ENCODE results near the gene TTYH2. TPM values are rescaled to one million over a fixed set of nuclear protein-coding genes. Genes with fewer than 3 reads are reported as not detected.

TTYH2 gene
- total and polyA plus RNA-seq, 10 of the 15 experiments (the other 5 are each of a cell fraction or from before 2014, with no cell fraction given): 0.26 to 25.2 (median 6.6) TPM

DNA sequence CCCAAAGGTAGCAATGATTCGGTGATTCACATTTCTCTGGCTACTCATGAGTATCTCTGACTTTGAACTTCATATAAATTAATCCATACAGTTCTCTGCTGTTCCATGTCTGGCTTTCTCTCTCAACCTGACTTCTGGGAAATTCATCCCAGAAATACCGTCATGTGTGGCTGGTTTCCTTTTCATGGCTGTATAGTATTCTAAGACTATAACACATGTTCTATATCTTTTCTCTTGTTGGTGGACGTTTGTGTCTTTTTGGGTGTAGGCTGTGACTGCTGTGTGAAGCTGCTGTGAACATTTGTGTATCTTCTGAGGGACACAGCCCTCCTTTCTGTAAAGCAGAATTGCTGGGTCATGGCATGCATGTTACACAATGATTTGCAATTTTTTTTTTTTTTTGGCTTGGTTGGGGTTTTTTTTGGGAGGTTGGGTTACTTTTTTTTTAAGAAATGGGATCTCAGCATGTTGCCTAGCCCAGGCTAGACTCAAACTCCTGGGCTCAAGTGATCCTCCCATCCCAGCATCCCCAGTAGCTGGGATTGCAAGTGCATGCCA lies 6.3 kb downstream of the TTYH2 start:
- Histone ChIP-seq H3K4me1 (ENCODE audit: control insufficient read depth, insufficient read depth, low read length) (peaks cover 9% of the 10 kb centered on the region), H3K9me3 (replicated peaks; ENCODE audit: control insufficient read depth, insufficient read depth, low read length) (no peaks in the 10 kb centered on the region), H3K79me2 (ENCODE audit: control insufficient read depth, insufficient read depth, low read length) (peaks cover 6% of the 10 kb centered on the region), H3K27me3 (replicated peaks in 1 of 2; ENCODE audit: control insufficient read depth in 2 of 2, insufficient read depth in 2 of 2, low read length in 1 of 2) (no peaks in the 10 kb centered on the region), H3K4me2 (ENCODE audit: control insufficient read depth, insufficient read depth) (no peak overlapping the region), H3K27ac (ENCODE audit: control insufficient read depth, insufficient read depth) (no peak overlapping the region), H3K9ac (ENCODE audit: control insufficient read depth, insufficient read depth, low read length) (no peak overlapping the region), H3K4me3 (no peak overlapping the region), H4K20me1 (ENCODE audit: control insufficient read depth, insufficient read depth) (no peaks in the 10 kb centered on the region), H2AFZ (ENCODE audit: control insufficient read depth, low read depth, low read length) (no peak overlapping the region), H3K36me3 (ENCODE audit: control insufficient read depth in 2 of 2, insufficient read depth in 2 of 2, low read length in 1 of 2) (no peaks in the 10 kb centered on the region; a peak in 1 of 4 replicates)
- no peak for DNase-seq (ENCODE audit: low read depth, low spot score)
- WGBS (ENCODE audit: insufficient coverage, insufficient replicate concordance, low lambda C conversion rate, missing lambda C conversion rate): 60% methylated on average over 3 of the region's 3 CpGs
- TF ChIP-seq, protein P1, sequence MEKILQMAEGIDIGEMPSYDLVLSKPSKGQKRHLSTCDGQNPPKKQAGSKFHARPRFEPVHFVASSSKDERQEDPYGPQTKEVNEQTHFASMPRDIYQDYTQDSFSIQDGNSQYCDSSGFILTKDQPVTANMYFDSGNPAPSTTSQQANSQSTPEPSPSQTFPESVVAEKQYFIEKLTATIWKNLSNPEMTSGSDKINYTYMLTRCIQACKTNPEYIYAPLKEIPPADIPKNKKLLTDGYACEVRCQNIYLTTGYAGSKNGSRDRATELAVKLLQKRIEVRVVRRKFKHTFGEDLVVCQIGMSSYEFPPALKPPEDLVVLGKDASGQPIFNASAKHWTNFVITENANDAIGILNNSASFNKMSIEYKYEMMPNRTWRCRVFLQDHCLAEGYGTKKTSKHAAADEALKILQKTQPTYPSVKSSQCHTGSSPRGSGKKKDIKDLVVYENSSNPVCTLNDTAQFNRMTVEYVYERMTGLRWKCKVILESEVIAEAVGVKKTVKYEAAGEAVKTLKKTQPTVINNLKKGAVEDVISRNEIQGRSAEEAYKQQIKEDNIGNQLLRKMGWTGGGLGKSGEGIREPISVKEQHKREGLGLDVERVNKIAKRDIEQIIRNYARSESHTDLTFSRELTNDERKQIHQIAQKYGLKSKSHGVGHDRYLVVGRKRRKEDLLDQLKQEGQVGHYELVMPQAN (conservative IDR thresholded peaks at IDR 0.05): no peak
- TF ChIP-seq, protein P2, sequence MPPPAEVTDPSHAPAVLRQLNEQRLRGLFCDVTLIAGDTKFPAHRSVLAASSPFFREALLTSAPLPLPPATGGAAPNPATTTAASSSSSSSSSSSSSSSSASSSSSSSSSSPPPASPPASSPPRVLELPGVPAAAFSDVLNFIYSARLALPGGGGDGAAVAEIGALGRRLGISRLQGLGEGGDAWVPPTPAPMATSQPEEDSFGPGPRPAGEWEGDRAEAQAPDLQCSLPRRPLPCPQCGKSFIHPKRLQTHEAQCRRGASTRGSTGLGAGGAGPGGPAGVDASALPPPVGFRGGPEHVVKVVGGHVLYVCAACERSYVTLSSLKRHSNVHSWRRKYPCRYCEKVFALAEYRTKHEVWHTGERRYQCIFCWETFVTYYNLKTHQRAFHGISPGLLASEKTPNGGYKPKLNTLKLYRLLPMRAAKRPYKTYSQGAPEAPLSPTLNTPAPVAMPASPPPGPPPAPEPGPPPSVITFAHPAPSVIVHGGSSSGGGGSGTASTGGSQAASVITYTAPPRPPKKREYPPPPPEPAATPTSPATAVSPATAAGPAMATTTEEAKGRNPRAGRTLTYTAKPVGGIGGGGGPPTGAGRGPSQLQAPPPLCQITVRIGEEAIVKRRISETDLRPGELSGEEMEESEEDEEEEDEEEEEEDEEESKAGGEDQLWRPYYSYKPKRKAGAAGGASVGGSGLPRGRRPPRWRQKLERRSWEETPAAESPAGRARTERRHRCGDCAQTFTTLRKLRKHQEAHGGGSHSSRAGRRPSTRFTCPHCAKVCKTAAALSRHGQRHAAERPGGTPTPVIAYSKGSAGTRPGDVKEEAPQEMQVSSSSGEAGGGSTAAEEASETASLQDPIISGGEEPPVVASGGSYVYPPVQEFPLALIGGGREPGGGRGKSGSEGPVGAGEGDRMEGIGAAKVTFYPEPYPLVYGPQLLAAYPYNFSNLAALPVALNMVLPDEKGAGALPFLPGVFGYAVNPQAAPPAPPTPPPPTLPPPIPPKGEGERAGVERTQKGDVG (CRISPR knock-in tag; IDR thresholded peaks at IDR 0.05): no peak
- TF ChIP-seq BACH1 (IDR thresholded peaks at IDR 0.05; ENCODE audit: borderline replicate concordance) (no peak), ZNF207 (IDR thresholded peaks at IDR 0.05; ENCODE audit: borderline replicate concordance) (no peak)
- no peak for FAIRE-seq
- ChIA-PET SMC1A (ENCODE audit: uncharacterized antibody, unreplicated experiment) (no interaction called here), RAD21 (ENCODE audit: unreplicated experiment) (no interaction called here), CTCF (interaction anchor here (0.8 to 1.1 kb wide), 3 partner anchors 11 to 79 kb away, joined by 3 to 4 read pairs (median 4); no protein-coding TSS in a partner anchor), POLR2A (no interaction called here)
- BruUV-seq (replicated peaks): no TSS peak
- in situ Hi-C loops (cut with MboI): loop anchor here (10.0 kb wide), 1 partner anchor 55 kb away; the partner anchor contains the start of gene DNAI2
- ATAC-seq: no peak
- intact Hi-C loops (cut with micrococcal nuclease; ENCODE audit: unreplicated experiment): no loop called here

All from GM12878 (cell line).